Ovary (tissue), 9 donors: Measurements from ENCODE around the gene F10. TPM values are rescaled to one million over a fixed set of nuclear protein-coding genes. Genes with fewer than 3 reads are reported as not detected.
A peak's percentile ranks its signal among the peaks of the same experiment; 100 is the strongest.

Experiments
- DNase-seq, 5 donors: peaks; one replicate each; pipeline ENCODE4 v3.0.0-alpha.2; 2019 to 2020
- H3K27ac ChIP-seq, 2 donors: fragments of 200-600 bp; one replicate each; pipeline versions ENCODE4 v1.5.1 to v1.8.0; 2019 to 2022
- H3K27me3 ChIP-seq: fragments of 200-600 bp; one replicate; pipeline ENCODE4 v1.8.0; 2022
- H3K36me3 ChIP-seq: fragments of 200-600 bp; sonication (generic); one replicate; pipeline ENCODE4 v1.5.1; 2019
- H3K4me1 ChIP-seq: one replicate; pipeline ENCODE4 v1.8.1; 2013; ENCODE audit warnings: mild to moderate bottlenecking, moderate library complexity; ENCODE audit not compliant: insufficient read depth
- H3K4me3 ChIP-seq: fragments of 200-600 bp; sonication (generic); one replicate; pipeline ENCODE4 v1.5.1; 2017
- H3K9me3 ChIP-seq, 2 donors: fragments of 200-600 bp in 1 of 2; sonication (generic) in 1 of 2; one replicate each; pipeline versions ENCODE4 v1.5.1 to v1.8.1; 2013 to 2019; ENCODE audit warnings: mild to moderate bottlenecking in 1 of 2, moderate library complexity in 1 of 2
- CTCF ChIP-seq, 3 donors: fragments of 450-650 bp in 2 of 3; fragments of 200-600 bp in 1 of 3; IDR thresholded peaks; one replicate each; pipeline versions ENCODE4 v1.5.1 to v1.8.0; 2016 to 2022; ENCODE audit warnings: antibody characterized with exemption in 3 of 3, mild to moderate bottlenecking in 1 of 3
- EP300 ChIP-seq: sonication (generic); formaldehyde crosslinking; IDR thresholded peaks from one replicate; pipeline ENCODE4 v1.6.1; 2017; ENCODE audit warnings: antibody characterized with exemption
- POLR2A ChIP-seq: fragments of 450-650 bp; IDR thresholded peaks from one replicate; pipeline ENCODE4 v1.6.1; 2017; ENCODE audit warnings: antibody characterized with exemption, mild to moderate bottlenecking, moderate library complexity
- WGBS, 3 donors: extraction: QIAGEN DNeasy Blood & Tissue Kit in 1 of 3; methylation state at CpG; one replicate each; pipeline versions ENCODE4 v1.1.5 to v1.1.7; 2013 to 2017; 5-methylcytosine and 5-hydroxymethylcytosine counted together
- intact Hi-C, 4 donors: fragments of 100-400 bp; cut with DNase I; formaldehyde crosslinking; loops; one replicate each; pipeline versions ENCODE4 v1.11.0 to v1.15.1; 2022 to 2023
- polyA plus RNA-seq, 2 donors: library from polyadenylated mRNA; stranded (reverse); fragments of 200-250 nt in 1 of 2; fragments of 350-450 nt in 1 of 2; fragmentation: Illumina TruSeq in 1 of 2; extraction: RNeasy Lipid Tissue Mini Kit (QIAGEN cat#74804) in 1 of 2; gene quantifications; one replicate each; pipeline ENCODE4 v1.2.3, GENCODE V29; 2013 to 2014
- total RNA-seq, 7 donors: library from RNA; depleted of rRNA in 2 of 7; stranded (reverse); fragments of >200 nt in 2 of 7; fragmentation: NEBNext Ultra II Directional in 3 of 7; extraction: Animal tissue kit (Norgen Biotek cat#: 25700) in 3 of 7; gene quantifications; one replicate each; pipeline versions ENCODE4 v1.1.0 to v1.2.4, GENCODE V29; 2016 to 2023
- donor health status: DM: no; HTN: no; CAD: no; lungs with moderate emphysema.
- donor health status: DM: no; HTN: no; CAD: no.
- donor health status: Bipolar disorder and iron deficiency.
- donor health status: DM: yes; HTN: yes; CAD: no.
- donor health status: DM: no; HTN: no; CAD: no.
- donor health status: DM: yes; HTN: yes; CAD: no.

Gene F10
- total and polyA plus RNA-seq, 9 donors = 13.8 to 41.7 (median 28.3) TPM

- DNase-seq = peak in 2 of 5 donors; percentile 10 to 31
- intact Hi-C loops = no loop called here
- TF ChIP-seq EP300 (no peak), POLR2A (no peak), CTCF (IDR thresholded peaks at IDR 0.05) (no peak)
- WGBS, 3 donors = 93 to 97% (median 94%) methylated on average over 26 of the region's 26 CpGs
- no peak overlapping the region for H3K27ac ChIP-seq
- no peaks in the 10 kb centered on the region for H3K36me3 ChIP-seq
- peaks cover 1% of the 10 kb centered on the region for H3K4me1 ChIP-seq
- no peaks in the 10 kb centered on the region for H3K27me3 ChIP-seq
- H3K4me3 ChIP-seq = no peak overlapping the region
- H3K9me3 ChIP-seq = no peaks in the 10 kb centered on the region
Observed at GRCh38 chr13:113140677-113141600, 18.3 kb downstream of the F10 start.

DNA sequence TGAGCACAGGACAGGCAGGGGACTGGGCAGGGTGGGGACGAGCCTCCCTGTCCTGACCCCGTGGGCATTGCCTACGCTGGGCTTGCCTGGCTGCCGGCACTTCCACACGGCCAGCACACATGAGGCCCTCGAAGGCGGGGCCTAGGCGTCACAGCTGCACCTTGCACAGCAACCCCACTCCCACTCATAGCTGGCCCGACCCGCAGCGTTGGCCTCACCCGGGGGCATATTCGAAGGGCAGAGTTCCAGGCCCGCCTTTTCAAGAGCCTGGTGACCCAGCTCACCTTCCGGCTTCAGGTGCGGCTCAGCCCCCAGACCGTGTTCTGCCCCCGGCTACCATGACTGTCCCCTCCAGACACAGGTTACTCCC, 19.0 kb downstream of the F10 start:
- intact Hi-C loops = no loop called here
- Histone ChIP-seq H3K27ac (no peak overlapping the region), H3K36me3 (no peaks in the 10 kb centered on the region), H3K27me3 (no peaks in the 10 kb centered on the region), H3K4me1 (peaks cover 1% of the 10 kb centered on the region), H3K9me3 (no peaks in the 10 kb centered on the region), H3K4me3 (no peak overlapping the region)
- peak in 1 of 5 donors; percentile 11 for DNase-seq
- TF ChIP-seq POLR2A (no peak), EP300 (no peak), CTCF (IDR thresholded peaks at IDR 0.05) (no peak)
- 80 to 88% (median 82%) methylated on average over 18 of the region's 18 CpGs for WGBS, 3 donors

DNA sequence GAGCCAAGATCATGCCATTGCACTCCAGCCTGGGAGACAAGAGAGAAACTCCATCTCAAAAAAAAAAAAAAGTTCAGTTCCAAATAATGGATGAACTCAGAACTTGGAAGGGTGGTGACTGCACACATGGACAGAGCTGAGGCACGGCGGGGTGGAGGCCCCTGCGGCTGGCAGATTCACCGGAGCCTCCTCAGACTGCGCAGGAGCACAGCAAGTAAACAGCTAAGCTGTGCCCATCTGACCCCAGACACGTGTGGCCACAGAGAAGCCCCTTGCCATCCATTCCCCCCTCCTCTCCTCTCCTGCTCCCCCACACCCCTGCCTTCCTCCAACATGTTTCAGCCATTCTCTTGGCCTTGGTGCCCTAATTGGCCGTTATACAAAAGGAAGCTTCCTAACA, 20.3 kb downstream of the F10 start:
- no peak overlapping the region for H3K4me3 ChIP-seq
- H3K27ac ChIP-seq = no peak overlapping the region
- no peaks in the 10 kb centered on the region for H3K36me3 ChIP-seq
- intact Hi-C loops = no loop called here
- no peaks in the 10 kb centered on the region for H3K27me3 ChIP-seq
- H3K4me1 ChIP-seq = peaks cover 1% of the 10 kb centered on the region
- WGBS, 3 donors = 80 to 83% (median 81%) methylated on average over 7 of the region's 7 CpGs
- peak in 1 of 5 donors; percentile 4 for DNase-seq
- TF ChIP-seq CTCF (IDR thresholded peaks at IDR 0.05) (no peak), POLR2A (no peak), EP300 (no peak)
- H3K9me3 ChIP-seq = no peaks in the 10 kb centered on the region

- H3K9me3 ChIP-seq = no peaks in the 10 kb centered on the region
- peaks cover 1% of the 10 kb centered on the region for H3K4me1 ChIP-seq
- no peak overlapping the region for H3K4me3 ChIP-seq
- intact Hi-C loops = no loop called here
- no peak overlapping the region for H3K27ac ChIP-seq
- no peaks in the 10 kb centered on the region for H3K36me3 ChIP-seq
- TF ChIP-seq POLR2A (no peak), EP300 (no peak), CTCF (IDR thresholded peaks at IDR 0.05) (no peak)
- DNase-seq = peak in 1 of 5 donors; percentile 11
- H3K27me3 ChIP-seq = no peaks in the 10 kb centered on the region
- 85 to 90% (median 88%) methylated on average over 38 to 39 of the region's 39 CpGs for WGBS, 3 donors
Observed at GRCh38 chr13:113143466-113144254, 21.1 kb downstream of the F10 start.
